Measurements from ENCODE around the gene GALR3. TPM values are rescaled to one million over a fixed set of nuclear protein-coding genes. Genes with fewer than 3 reads are reported as not detected.

Gene GALR3
- total and polyA plus RNA-seq, 2 experiments from 2014 or later: 0.36 to 0.63 TPM

DNA sequence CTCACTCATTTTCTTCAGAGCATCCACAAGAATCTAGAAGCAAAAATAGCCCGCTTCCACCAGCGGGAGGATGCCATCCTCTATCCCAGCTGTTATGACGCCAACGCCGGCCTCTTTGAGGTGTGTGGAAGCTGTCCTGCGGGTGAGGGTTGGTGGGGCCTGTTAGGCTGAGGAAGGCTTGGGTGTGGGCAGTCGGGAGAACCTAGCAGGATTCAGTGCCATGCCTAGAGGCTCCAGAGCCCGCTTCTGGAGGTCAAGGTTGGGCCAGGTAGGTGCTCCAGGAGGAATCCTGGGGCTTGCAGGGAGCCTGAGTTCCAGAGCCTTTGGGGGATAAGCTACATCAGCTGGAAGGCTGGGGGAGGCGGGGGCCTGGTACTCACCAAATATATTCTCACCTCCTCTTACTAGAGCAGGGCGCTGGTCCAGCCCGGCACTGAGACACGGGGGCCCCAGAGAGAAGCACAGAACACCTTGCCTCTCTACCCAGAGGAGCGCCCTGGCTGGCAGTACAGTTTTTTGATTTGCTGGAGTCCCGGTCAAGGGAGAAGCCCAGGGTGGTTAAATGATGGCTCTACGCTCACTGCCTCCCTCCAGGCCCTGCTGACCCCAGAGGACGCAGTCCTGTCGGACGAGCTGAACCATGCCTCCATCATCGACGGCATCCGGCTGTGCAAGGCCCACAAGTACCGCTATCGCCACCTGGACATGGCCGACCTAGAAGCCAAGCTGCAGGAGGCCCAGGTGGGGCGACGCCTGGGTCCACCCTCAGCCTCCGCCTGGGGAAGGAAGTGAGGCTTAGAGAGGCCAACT, 10.1 kb upstream of the GALR3 start (continued):
- TF ChIP-seq, protein P1, sequence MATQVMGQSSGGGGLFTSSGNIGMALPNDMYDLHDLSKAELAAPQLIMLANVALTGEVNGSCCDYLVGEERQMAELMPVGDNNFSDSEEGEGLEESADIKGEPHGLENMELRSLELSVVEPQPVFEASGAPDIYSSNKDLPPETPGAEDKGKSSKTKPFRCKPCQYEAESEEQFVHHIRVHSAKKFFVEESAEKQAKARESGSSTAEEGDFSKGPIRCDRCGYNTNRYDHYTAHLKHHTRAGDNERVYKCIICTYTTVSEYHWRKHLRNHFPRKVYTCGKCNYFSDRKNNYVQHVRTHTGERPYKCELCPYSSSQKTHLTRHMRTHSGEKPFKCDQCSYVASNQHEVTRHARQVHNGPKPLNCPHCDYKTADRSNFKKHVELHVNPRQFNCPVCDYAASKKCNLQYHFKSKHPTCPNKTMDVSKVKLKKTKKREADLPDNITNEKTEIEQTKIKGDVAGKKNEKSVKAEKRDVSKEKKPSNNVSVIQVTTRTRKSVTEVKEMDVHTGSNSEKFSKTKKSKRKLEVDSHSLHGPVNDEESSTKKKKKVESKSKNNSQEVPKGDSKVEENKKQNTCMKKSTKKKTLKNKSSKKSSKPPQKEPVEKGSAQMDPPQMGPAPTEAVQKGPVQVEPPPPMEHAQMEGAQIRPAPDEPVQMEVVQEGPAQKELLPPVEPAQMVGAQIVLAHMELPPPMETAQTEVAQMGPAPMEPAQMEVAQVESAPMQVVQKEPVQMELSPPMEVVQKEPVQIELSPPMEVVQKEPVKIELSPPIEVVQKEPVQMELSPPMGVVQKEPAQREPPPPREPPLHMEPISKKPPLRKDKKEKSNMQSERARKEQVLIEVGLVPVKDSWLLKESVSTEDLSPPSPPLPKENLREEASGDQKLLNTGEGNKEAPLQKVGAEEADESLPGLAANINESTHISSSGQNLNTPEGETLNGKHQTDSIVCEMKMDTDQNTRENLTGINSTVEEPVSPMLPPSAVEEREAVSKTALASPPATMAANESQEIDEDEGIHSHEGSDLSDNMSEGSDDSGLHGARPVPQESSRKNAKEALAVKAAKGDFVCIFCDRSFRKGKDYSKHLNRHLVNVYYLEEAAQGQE (IDR thresholded peaks at IDR 0.05; ENCODE audit: unreplicated experiment): no peak
- no peak for TF ChIP-seq STAT1 (IDR thresholded peaks at IDR 0.05; ENCODE audit: unreplicated experiment)

DNA sequence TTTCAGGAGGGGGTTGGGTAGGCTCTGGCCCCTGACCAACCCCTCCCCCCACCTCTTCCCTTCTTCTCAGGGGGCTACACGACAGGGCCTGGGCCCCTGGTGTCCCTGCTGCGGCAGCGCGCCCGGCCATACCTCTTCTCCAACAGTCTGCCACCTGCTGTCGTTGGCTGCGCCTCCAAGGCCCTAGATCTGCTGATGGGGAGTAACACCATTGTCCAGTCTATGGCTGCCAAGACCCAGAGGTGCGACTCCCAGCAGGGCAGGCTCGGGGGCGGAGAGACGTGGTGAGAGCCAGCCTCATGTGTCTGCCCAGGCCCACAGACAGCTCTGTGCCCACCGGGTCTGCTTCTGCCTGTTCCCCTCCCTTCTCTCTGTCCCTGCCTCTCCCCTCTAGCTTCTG, 7.6 kb upstream of the GALR3 start:
- no peak overlapping the region for H3K4me2 ChIP-seq
- TF ChIP-seq ZNF114 (CRISPR knock-in tag; IDR thresholded peaks at IDR 0.05) (no peak), CTCF (conservative IDR thresholded peaks at IDR 0.05; ENCODE audit: low read depth in 2 of 2) (no peak), EZH2phosphoT487 (IDR thresholded peaks at IDR 0.05; ENCODE audit: unreplicated experiment) (no peak), ETS1 (IDR thresholded peaks at IDR 0.05) (no peak), POLR2AphosphoS5 (IDR thresholded peaks at IDR 0.05; ENCODE audit: low read depth) (no peak), NANOG (IDR thresholded peaks at IDR 0.05; ENCODE audit: borderline replicate concordance) (no peak), JUNB (IDR thresholded peaks at IDR 0.05; ENCODE audit: unreplicated experiment) (no peak), EZH2 (IDR thresholded peaks at IDR 0.05; ENCODE audit: low read depth, unreplicated experiment) (no peak), CREB1 (CRISPR knock-in tag; IDR thresholded peaks at IDR 0.05; ENCODE audit: low read depth) (no peak)
- TF ChIP-seq, protein P1 (IDR thresholded peaks at IDR 0.05; ENCODE audit: unreplicated experiment): no peak
- H3K27me3 ChIP-seq (ENCODE audit: insufficient read depth): peaks cover 21% of the 10 kb centered on the region
- no peaks in the 10 kb centered on the region for H3K79me2 ChIP-seq (replicated peaks; ENCODE audit: insufficient read depth)
- H3F3A ChIP-seq (replicated peaks; ENCODE audit: low read depth): peaks cover 15% of the 10 kb centered on the region; the same call in 1 of the 2 replicates
- H2AFZ ChIP-seq: no peak overlapping the region
- H3K4me3 ChIP-seq: no peak overlapping the region
- Mint-ChIP-seq H3K4me3 (no peak overlapping the region), H3K9me3 (no peaks in the 10 kb centered on the region), H3K27ac (no peak overlapping the region), H3K27me3 (ENCODE audit: insufficient read depth, low read depth, poor library complexity) (peaks cover 21% of the 10 kb centered on the region), H3K4me1 (peaks cover 15% of the 10 kb centered on the region), H3K36me3 (ENCODE audit: low read depth) (peaks cover 20% of the 10 kb centered on the region)
- ATAC-seq (no peak), DNase-seq (ENCODE audit: low spot score) (no peak)
- peaks cover 4% of the 10 kb centered on the region; the same call in 1 of the 2 replicates for H3K36me3 ChIP-seq (ENCODE audit: insufficient read depth)
- no peak overlapping the region for H3K27ac ChIP-seq (ENCODE audit: low read depth)
- no peaks in the 10 kb centered on the region for H3K9me2 ChIP-seq (ENCODE audit: insufficient read depth)
- peaks cover 5% of the 10 kb centered on the region for H4K20me1 ChIP-seq (replicated peaks; ENCODE audit: insufficient read depth)
- peaks cover 7% of the 10 kb centered on the region; the same call in 1 of the 2 replicates for H3K4me1 ChIP-seq (ENCODE audit: insufficient read depth)
